ENCODE results near the gene CHPF2.

DNA sequence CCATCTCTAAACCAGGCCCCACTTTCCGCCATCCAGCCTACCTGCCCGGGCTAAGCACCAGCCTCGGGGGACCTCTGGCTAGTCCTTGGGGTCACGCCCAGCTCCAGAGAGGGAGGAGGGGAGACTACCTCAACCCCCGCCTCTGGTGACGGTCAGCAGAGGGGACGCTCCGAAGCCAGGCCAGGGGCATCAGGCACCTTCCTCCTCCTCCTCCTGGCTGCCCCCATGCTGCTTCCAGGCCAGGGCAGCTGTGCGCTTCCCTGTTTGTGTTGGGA lies 20.2 kb downstream of the CHPF2 start:
- TF ChIP-seq CTCF (IDR thresholded peaks at IDR 0.05) (no peak), EP300 (IDR thresholded peaks at IDR 0.05) (no peak)

Measured in tibial nerve (tissue), 4 donors.